ENCODE measurements around the gene EXOSC3.

- TF ChIP-seq POLR2AphosphoS5 (IDR thresholded peaks at IDR 0.05) (no peak), POLR2A (IDR thresholded peaks at IDR 0.05) (no peak), EP300 (IDR thresholded peaks at IDR 0.05; ENCODE audit: low read depth) (no peak)
- TF ChIP-seq, protein P1, sequence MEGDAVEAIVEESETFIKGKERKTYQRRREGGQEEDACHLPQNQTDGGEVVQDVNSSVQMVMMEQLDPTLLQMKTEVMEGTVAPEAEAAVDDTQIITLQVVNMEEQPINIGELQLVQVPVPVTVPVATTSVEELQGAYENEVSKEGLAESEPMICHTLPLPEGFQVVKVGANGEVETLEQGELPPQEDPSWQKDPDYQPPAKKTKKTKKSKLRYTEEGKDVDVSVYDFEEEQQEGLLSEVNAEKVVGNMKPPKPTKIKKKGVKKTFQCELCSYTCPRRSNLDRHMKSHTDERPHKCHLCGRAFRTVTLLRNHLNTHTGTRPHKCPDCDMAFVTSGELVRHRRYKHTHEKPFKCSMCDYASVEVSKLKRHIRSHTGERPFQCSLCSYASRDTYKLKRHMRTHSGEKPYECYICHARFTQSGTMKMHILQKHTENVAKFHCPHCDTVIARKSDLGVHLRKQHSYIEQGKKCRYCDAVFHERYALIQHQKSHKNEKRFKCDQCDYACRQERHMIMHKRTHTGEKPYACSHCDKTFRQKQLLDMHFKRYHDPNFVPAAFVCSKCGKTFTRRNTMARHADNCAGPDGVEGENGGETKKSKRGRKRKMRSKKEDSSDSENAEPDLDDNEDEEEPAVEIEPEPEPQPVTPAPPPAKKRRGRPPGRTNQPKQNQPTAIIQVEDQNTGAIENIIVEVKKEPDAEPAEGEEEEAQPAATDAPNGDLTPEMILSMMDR (IDR thresholded peaks at IDR 0.05) = no peak
These were observed 51.9 kb downstream of the EXOSC3 start for GRCh38 chr9:37732952-37733351.

Data from transverse colon (tissue), 4 donors.